HG02610 (cell line): ENCODE measurements around the gene ISOC2.
"Not testable (repeated sequence)": the region's sequence is repeated elsewhere in the genome, so short reads cannot be mapped to it uniquely, and the experiment has no call there.

Experiments
- ATAC-seq: cut with Tn5 transposase; IDR thresholded peaks from one replicate; pipeline ENCODE4 v1.9.1; 2021; ENCODE audit warnings: mild to moderate bottlenecking, moderate library complexity; ENCODE audit not compliant: unreplicated experiment

The ISOC2 gene

GRCh38 chr19:55460670-55461258 lies 678 bp downstream of the ISOC2 start:
- ATAC-seq = no peak

DNA sequence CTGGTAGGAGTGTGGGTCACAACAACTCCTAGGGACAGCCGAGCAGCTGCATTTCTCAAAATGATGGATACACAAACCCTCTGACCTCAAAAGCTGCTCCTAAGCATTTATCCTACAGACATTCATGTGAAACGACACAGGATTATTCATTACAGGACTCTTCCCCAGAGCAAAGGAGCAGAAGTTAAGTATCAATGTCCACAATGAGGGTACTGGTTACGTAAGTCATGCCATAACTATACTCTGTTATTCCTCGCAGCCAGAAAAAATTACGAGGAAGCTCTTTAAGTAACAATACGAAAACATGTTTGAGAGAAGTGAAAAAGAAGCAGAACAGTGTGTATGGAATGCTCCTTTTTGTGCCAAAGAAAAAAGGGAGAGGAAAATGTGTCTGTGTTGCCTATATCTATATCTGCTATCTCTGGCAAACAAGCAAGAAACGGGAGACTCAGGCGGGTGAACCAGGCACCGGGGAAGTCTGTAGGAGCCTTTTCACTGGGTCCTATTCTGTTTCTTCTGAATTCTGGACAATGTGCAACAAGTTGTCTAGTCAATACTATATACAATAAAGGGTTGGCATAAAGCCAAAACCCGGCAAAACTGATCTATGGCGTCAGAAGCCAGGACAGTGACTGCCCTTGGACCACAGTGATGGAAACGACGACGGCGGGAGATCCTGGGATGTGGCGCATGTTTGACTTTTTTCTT lies 1.3 kb downstream of the ISOC2 start:
- ATAC-seq = no peak

GRCh38 chr19:55459551-55459949 lies 1.9 kb downstream of the ISOC2 start:
- no peak for ATAC-seq

DNA sequence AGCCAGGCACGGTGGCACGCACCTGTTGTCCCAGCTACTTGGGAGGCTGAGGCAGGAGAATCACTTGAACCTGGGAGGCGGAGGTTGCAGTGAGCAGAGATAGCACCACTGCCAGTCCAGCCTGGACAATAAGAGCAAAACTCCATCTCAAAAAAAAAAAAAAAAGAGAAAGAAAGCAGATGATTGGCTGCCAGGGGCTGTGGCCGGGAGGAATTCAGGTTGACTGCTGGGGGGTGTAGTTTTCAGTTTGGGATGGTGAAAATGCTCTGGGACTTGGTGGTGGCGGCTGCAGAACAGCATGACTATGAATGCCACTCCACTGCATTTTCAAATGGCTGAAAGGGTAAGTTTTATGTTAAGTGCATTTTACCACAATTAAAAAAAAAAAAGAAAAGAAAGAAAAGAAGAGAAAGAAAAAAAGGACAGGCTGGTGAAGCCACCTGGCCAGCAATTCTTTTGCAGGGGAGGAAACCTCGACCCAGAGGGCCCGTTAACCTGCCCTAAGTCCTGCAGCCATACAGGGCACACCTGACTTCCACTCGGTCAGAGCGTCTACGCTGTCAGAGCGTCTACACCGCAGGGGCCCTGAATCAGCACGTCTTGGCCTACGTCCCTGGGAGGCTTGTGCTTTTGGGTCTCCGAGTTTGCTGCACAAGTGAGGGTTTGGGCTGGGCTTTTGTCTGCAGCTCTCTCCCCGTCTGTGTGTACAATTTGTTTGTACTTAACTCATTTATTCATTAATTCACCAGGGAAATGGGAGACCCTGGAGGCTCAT lies 3.6 kb downstream of the ISOC2 start:
- no peak for ATAC-seq

DNA sequence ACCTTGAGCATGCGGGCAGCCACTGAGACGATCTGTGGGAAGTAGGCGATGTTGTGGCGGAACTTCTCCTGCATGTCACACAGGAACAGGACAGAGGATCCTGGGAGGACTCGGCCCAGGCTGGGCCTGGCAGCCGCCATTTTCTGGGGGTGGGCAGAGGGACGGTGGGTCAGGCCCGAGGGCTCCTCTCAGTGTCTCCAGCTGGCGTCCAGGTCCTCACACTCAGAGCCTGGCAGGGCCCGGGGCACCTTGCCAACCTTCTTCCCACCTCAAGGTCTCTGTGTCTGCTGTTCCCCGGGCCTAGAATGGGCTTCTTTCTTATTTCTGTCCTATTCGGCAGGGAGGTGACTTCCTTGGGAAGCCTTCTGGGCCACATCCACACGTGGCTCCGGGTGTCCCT lies 5.1 kb downstream of the ISOC2 start:
- no peak for ATAC-seq

DNA sequence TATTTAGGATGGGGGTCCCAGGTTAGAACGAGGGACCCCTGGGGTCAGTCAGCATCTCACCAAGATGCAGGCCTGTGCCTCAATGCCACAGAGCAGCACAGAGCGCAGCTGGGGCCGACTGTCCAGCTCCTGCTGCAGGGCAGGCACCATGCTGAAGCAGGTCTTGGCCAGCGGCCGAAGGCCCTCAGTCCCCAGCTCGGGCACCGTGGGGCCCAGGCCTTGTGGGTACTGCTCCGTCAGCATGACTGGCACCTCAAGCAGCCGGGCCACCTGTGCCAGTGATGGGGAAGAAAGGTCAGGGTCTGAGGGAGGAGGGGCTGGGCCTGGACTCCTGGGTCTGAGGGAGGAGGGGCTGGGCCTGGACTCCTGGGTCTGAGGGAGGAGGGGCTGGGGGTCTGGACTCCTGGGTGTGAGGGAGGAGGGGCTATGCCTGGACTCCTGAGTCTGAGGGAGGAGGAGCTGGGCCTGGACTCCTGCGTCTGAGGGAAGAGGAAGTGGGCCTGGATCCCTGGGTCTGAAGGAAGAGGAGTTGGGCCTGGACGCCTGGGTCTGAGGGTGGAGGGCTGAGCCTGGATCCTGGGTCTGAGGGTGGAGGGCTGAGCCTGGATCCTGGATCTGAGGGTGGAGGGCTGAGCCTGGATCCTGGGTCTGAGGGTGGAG lies 5.7 kb downstream of the ISOC2 start:
- ATAC-seq = no peak

DNA sequence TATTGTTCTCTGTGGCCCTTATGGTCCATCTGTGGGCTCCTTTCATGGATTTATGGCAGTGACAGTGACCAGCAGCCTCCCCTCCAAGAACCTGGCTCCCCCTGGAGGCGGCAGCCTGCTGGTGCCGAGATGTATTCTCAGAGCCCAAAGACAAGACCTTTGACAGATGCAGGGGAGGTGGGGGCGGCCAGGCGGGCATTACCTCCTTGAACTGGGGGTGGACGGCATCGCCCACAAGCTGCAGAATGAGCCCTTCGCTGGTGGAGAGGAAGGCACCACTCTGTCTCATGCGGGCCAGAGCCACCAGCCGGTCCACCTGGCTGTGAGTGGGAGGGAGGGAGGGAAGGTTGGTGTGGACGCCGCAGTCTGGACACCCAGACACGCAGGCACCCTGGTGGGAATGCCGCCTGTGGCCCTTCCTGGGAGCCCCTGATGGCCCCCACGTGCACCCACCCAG lies 6.6 kb downstream of the ISOC2 start:
- ATAC-seq = no peak

GRCh38 chr19:55453511-55454260 lies 7.8 kb downstream of the ISOC2 start:
- ATAC-seq = no peak

- ATAC-seq = no peak
These were observed 8.6 kb downstream of the ISOC2 start for GRCh38 chr19:55452749-55453346.

GRCh38 chr19:55451965-55452748 lies 9.3 kb downstream of the ISOC2 start:
- no peak for ATAC-seq

- ATAC-seq = no peak
These were observed 10.1 kb downstream of the ISOC2 start for GRCh38 chr19:55451163-55451964.

DNA sequence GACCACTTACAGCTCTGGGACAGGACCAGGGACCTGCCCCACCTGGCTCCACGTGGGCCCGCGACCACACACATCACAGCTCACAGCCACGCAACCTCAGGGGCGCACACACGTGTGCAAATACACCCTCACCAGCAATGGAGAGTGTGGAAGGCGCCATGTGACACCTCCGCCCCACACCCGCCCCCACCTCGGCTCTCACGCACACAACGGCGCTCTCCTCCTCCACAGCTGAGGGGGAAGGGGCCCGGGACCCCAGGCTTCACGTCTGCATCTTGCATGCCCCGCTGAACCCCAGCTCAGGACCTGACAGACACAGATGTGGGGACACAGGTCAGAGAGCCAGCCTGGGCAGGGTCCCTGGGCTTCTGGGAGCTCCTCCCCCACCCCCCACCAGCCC lies 12.0 kb downstream of the ISOC2 start:
- no peak for ATAC-seq

DNA sequence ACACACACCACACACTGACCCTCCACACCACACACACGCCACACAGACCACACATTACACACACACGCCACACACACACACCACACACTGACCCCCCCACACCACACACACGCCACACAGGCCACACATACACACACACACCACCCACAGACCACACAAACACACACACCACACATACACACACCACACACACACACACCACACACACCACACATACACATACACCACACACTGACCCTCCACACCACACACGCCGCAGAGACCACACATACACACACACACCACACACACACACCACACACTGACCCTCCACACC lies 13.3 kb downstream of the ISOC2 start:
- not testable (repeated sequence) for ATAC-seq

DNA sequence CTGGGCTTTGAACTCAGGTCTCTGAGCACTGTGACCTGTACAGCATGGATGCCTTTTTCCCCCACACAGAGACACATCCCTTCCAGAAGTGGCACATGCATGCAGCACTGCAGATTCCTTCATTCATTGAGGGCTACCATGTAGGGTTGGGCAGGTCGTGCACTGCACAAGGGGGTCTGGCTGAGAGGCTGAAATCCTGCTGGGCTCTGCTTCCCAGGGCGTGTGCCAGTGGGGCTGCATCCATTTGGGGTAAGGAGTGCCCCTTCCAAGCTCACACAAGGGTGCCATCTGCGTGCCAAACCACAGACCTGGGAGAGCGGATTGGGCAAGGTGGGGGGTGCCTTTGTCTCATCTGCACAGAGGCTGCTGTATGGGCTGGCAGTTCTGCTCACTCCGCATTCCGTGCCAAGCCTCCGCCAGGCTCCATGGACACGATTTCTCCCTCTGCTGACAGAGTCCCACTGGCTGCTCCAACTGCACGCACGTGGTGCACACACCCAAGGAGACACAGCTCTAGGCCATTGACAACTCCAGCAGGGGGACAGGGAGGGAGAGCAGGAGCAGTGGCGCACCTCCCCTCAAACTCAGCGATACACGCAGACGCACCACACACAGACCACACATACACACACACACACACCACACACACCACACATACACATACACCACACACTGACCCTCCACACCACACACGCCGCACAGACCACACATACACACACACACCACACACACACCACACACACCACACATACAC lies 13.8 kb downstream of the ISOC2 start:
- ATAC-seq = no peak

GRCh38 chr19:55446060-55446459 lies 15.4 kb downstream of the ISOC2 start:
- no peak for ATAC-seq

- no peak for ATAC-seq
These were observed 16.8 kb downstream of the ISOC2 start for GRCh38 chr19:55444646-55445045.

DNA sequence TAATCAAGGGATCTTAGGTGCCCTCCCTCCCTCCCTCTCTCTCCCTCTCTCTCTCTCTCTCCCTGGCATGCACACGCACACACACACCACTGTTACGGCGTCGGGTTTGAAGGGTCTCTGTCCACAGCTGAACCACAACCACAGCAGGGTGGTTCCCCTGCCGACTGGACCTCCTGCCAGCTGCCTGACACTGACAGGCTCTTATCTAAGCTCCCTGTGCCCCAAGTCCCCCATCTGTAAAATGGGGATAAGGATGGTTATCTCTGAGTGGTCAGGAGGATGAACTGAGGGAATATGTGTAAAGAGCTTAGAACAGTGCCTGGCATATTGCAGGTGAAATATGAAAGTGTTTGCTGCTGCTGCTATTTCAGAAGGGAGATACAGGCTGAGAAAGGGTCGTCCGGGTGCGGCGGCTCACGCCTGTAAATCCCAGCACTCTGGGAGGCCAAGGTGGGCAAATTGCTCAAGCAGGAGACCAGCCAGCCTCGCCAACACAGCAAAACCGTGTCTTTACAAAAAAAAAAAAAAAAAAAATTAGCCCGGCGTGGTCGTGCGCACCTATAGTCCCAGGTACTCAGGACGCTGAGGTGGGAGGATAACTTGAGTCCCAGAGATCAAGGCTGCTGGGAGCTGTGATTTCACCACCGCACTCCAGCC lies 17.5 kb downstream of the ISOC2 start:
- no peak for ATAC-seq
